Ramos (cell line): ENCODE data around the gene USP34.
"Not testable (repeated sequence)": the region's sequence is repeated elsewhere in the genome, so short reads cannot be mapped to it uniquely, and the experiment has no call there.

ENCODE experiments used
- in situ Hi-C: fragments of 300-500 bp; cut with MboI; formaldehyde crosslinking; loops from one replicate; pipeline ENCODE4 v1.14.3; 2022; ENCODE audit warnings: low sequenced_read_pairs; ENCODE audit not compliant: unreplicated experiment

Gene USP34

GRCh38 chr2:61433606-61434005 lies 37.3 kb downstream of the USP34 start:
- in situ Hi-C loops, result loop anchor here (5.0 to 25.0 kb wide), 2 partner anchors 34 to 596 kb away; no protein-coding TSS in a partner anchor

GRCh38 chr2:61432990-61433389 lies 37.9 kb downstream of the USP34 start:
- in situ Hi-C loops, result loop anchor here (5.0 to 25.0 kb wide), 2 partner anchors 34 to 596 kb away; no protein-coding TSS in a partner anchor

- in situ Hi-C loops, result loop anchor here (5.0 to 25.0 kb wide), 2 partner anchors 36 to 594 kb away; no protein-coding TSS in a partner anchor
These were observed 39.5 kb downstream of the USP34 start for GRCh38 chr2:61431345-61431744.

GRCh38 chr2:61426267-61426897 lies 44.5 kb downstream of the USP34 start:
- in situ Hi-C loops, result loop anchor here (25.0 kb wide), 1 partner anchor 589 kb away; no protein-coding TSS in a partner anchor

- in situ Hi-C loops, result loop anchor here (25.0 kb wide), 1 partner anchor 588 kb away; no protein-coding TSS in a partner anchor
These were observed 45.2 kb downstream of the USP34 start for GRCh38 chr2:61425605-61426155.

GRCh38 chr2:61423714-61424113 lies 47.2 kb downstream of the USP34 start:
- in situ Hi-C loops, result no loop called here

GRCh38 chr2:61421611-61422010 lies 49.3 kb downstream of the USP34 start:
- in situ Hi-C loops, result no loop called here

- in situ Hi-C loops, result no loop called here
These were observed 49.8 kb downstream of the USP34 start for GRCh38 chr2:61420991-61421544.

- in situ Hi-C loops, result no loop called here
These were observed 51.3 kb downstream of the USP34 start for GRCh38 chr2:61419570-61419969.

GRCh38 chr2:61419129-61419528 lies 51.8 kb downstream of the USP34 start:
- in situ Hi-C loops, result no loop called here

- in situ Hi-C loops, result no loop called here
These were observed 53.8 kb downstream of the USP34 start for GRCh38 chr2:61416871-61417645.

GRCh38 chr2:61415265-61415664 lies 55.6 kb downstream of the USP34 start:
- in situ Hi-C loops, result no loop called here

- in situ Hi-C loops, result no loop called here
These were observed 56.2 kb downstream of the USP34 start for GRCh38 chr2:61414674-61415073.

GRCh38 chr2:61411109-61411508 lies 59.8 kb downstream of the USP34 start:
- in situ Hi-C loops, result no loop called here

GRCh38 chr2:61410185-61410584 lies 60.7 kb downstream of the USP34 start:
- in situ Hi-C loops, result no loop called here

GRCh38 chr2:61405813-61406212 lies 65.1 kb downstream of the USP34 start:
- in situ Hi-C loops, result no loop called here

GRCh38 chr2:61404438-61404837 lies 66.4 kb downstream of the USP34 start:
- in situ Hi-C loops, result no loop called here

- in situ Hi-C loops, result no loop called here
These were observed 72.5 kb downstream of the USP34 start for GRCh38 chr2:61398413-61398812.

GRCh38 chr2:61396005-61396404 lies 74.9 kb downstream of the USP34 start:
- in situ Hi-C loops, result no loop called here

- in situ Hi-C loops, result not testable (repeated sequence)
These were observed 83.3 kb downstream of the USP34 start for GRCh38 chr2:61387588-61387987.

- in situ Hi-C loops, result not testable (repeated sequence)
These were observed 90.0 kb downstream of the USP34 start for GRCh38 chr2:61380882-61381197.
